Raji (cell line): ENCODE data around the gene MAML1.

Experiments used
- POLR2A ChIP-seq: IDR thresholded peaks from 2 replicates; pipeline ENCODE4 v1.6.1; 2011; ENCODE audit warnings: low read depth, low read length, control low read depth; ENCODE audit not compliant: insufficient read depth

The MAML1 gene, protein sequence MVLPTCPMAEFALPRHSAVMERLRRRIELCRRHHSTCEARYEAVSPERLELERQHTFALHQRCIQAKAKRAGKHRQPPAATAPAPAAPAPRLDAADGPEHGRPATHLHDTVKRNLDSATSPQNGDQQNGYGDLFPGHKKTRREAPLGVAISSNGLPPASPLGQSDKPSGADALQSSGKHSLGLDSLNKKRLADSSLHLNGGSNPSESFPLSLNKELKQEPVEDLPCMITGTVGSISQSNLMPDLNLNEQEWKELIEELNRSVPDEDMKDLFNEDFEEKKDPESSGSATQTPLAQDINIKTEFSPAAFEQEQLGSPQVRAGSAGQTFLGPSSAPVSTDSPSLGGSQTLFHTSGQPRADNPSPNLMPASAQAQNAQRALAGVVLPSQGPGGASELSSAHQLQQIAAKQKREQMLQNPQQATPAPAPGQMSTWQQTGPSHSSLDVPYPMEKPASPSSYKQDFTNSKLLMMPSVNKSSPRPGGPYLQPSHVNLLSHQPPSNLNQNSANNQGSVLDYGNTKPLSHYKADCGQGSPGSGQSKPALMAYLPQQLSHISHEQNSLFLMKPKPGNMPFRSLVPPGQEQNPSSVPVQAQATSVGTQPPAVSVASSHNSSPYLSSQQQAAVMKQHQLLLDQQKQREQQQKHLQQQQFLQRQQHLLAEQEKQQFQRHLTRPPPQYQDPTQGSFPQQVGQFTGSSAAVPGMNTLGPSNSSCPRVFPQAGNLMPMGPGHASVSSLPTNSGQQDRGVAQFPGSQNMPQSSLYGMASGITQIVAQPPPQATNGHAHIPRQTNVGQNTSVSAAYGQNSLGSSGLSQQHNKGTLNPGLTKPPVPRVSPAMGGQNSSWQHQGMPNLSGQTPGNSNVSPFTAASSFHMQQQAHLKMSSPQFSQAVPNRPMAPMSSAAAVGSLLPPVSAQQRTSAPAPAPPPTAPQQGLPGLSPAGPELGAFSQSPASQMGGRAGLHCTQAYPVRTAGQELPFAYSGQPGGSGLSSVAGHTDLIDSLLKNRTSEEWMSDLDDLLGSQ

DNA sequence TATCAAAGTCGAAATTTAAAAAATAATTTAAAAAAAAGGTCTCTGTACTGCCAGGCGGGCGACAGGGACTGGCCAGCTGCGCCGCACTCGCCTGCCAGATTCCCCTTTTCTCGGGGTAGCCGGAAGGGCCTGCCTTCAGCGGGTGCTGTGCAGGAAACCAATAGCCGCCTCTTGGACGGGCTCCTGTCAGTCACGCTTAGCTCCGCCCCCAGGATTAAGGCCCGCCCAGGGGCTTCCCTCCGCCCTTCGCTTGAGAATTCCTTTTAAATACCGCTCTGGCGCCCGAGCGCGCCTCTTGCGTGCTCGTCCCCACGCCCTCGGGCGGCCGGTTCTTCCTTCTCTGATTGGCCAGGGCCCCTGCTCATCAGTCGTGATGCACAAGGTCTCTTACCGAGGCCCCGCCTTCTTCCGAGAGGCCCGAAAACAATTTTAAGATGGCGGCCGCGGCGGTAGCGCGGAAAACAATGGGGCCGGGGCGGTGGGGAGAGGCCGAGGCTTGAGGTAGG, at the start of gene MAML1:
TSS of gene MAML1 (plus strand) at position 411 of the 506 bp plus-strand sequence. CDS start 291 bp downstream, outside the sequence.
- TF ChIP-seq POLR2A: peak; percentile 54

DNA sequence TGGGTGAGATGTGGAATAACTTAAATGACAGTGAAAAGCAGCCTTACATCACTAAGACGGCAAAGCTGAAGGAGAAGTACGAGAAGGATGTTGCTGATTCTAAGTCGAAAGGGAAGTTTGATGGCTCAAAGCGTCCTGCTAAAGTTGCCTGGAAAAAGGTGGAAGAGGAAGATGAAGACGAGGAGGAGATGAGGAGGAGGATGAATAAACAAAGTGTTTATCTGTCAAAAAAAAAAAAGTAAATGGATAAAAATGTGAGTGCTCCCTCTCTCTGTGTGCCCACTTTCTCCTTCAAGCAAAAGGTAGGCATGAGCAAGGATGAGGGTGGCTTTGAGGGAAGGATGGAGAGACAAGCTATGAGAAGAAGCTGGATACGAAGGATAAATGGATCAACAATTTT, 38.1 kb upstream of the MAML1 start:
- no peak for TF ChIP-seq POLR2A

- no peak for TF ChIP-seq POLR2A
Observed at GRCh38 chr5:179696603-179697002, 36.0 kb upstream of the MAML1 start.

DNA sequence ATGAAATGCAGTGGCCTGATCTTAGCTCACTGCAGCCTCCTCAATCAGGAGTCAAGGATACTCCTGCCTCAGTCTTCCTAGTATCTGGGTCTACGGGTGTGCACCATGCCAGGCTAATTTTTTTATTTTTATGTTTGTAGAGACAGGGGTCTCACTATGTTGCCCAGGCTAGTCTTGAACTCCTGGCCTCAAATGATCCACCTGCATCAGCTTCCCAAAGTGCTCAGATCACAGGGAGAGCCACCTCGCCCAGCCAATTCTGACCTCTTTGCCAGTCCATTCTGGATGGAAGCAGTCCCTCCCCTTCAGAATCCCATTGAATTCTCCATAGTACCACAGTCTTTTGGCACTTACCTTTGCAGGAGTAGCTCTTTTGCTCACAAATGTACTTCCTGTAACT, 35.5 kb upstream of the MAML1 start:
- TF ChIP-seq POLR2A: no peak

DNA sequence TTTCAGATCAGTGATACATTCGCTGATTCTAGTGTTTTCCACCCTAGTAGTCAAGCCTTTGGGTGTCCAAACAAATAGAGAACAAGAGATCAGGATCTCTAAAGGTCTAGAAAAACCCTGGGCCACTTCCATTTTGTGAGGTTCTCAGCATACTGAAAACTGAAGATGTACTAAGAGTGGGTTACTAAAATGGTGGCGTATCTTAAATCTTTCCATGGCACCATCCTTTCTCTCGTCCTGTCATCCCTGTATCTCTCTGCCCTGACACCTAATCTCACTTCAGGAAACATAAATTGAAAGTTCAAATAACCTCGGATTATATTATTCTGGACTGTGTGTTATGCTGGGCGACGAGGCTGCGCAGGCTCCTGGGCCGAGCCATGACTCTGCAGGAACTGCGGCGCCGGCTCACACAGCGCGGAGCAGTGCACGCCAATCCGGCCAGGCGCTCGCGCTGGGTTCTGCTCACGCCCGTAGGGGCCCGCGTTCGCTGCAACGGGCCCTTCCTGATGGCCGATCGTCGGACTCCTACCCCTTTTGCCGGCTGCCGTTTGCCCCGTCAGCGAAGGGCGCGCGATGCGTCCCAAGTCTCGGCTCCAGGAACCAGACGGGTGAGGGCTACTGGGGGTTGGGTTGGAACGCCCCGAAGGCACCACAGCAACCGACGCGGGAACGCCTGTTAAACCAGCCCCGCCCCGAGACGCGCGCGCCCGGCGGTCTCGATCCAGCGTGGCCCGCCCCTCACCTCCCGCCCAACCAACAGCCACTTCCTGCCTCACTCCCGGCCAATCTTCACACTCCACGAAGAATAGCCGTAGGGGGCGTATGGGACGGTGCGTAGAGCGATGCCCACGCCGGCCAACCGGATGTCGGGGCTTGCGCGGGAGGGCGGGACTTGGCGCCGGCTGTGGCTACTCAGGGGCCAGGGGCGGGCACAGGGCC, 34.4 kb upstream of the MAML1 start:
- TF ChIP-seq POLR2A: peak; percentile 84

- peak; percentile 66; the same call in 1 of the 2 replicates for TF ChIP-seq POLR2A
Observed at GRCh38 chr5:179698935-179699615, 33.5 kb upstream of the MAML1 start, which contains the start of gene CANX. TSS of gene CANX (plus strand) at chr5:179698967. CDS start at chr5:179705682, 6,715 bp downstream.

DNA sequence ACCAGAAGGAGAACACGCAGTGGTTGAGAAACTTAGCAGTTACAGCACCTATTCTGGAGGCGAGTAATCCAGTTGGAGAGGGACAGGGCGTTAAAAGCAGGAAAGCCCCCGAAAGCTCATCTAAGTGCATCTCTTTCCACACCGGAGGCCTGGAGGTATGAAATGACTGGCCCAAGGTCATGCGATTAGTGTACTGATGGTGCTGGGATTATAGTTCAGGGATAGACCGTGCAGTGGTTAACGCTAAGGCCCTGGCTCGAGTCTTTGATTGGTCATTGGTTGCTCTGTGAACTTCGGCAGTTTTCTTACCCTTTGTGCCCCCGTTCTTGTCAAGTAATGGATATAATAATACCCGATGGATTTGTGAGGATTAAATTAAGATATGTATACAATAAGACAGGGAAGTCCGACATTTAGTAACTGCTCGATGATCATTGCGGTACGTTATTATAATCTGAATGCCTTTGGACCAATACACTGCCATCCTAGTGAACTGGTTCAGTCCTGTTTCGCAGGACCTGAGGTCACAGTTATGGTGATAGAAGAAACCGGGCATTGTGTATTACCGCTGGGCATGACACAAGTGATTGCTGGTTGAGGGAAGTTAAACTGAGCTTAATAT, 32.9 kb upstream of the MAML1 start:
- TF ChIP-seq POLR2A: no peak

DNA sequence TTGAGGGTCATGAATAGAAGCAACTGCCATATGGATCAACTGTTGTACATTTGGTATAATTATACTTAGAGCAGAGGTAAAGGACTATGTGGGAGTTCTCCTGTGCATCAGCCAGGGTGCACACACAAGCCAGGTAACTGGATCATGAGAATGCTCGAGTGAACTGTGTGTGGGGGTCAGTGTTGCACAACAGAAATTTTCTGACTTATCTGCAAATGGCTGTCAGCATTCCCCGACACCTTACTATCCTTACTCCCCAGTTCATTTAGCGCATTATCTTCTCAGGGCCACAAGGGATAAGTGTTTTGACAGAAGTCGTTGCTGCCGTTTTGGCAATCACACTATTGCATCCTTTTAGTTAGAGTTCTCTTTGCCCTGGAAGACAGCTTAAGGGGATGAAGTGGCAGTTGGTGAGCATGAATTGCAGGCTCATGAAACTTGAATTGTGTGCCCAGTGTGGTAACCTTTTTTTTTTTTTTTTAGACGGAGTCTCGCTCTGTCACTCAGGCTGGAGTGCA, 32.2 kb upstream of the MAML1 start:
- no peak for TF ChIP-seq POLR2A

DNA sequence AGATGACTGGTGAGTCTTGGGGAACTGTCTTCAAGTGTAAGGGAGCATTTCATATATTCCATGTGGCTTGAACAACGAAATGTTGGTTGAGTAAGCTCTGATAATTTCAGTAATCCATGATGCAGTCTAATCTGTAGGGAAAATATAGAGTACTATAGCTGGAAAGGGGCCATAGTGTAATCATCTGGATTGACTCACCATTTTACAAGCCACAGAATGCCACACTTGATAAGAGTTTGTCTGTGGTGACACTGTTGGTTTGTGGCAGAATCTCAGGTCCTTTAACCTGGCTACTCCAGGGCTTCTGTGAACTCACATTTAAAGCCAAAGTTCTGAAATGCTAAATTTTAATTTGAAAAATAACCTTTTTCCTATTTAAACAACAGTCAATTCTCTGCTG, 16.3 kb upstream of the MAML1 start:
- no peak for TF ChIP-seq POLR2A

DNA sequence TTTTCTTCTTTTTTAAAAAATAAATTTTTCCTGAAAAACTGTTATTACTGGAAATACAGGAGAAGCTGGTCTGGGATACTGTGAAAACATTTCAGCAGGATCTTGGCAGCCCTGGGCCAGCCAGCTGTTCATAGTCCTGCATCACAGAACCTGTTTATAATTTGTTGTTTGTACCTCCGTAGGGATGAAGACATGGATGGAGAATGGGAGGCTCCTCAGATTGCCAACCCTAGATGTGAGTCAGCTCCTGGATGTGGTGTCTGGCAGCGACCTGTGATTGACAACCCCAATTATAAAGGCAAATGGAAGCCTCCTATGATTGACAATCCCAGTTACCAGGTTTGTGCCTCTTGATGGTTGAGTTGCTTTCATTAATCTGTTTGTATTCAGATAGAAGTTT, 12.4 kb upstream of the MAML1 start:
- no peak for TF ChIP-seq POLR2A

GRCh38 chr5:179724163-179724562, 8.5 kb upstream of the MAML1 start:
- no peak for TF ChIP-seq POLR2A

GRCh38 chr5:179727106-179727505, 5.5 kb upstream of the MAML1 start:
- no peak for TF ChIP-seq POLR2A

- no peak for TF ChIP-seq POLR2A
Observed at GRCh38 chr5:179729303-179729702, 3.3 kb upstream of the MAML1 start.

- TF ChIP-seq POLR2A: no peak
Observed at GRCh38 chr5:179729727-179730126, 2.9 kb upstream of the MAML1 start.

DNA sequence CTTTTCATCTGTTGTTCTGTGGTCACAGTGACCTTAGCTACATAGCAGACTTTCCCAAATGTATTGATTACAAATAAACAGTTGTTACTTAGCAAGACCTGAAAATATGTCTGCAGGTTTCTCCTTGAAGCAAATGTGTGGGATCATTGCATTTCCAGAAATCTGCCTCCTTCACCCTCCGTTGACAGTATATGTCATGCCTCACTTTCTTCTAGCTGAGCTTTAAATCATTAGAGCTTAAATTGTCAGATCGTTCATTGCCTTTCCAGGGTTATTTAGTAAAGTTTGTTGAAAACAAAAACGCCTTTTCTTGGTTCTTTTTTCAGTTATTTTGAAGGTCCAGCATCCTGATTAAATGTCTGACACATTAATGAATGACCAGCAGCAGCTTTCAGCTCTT, 2.3 kb upstream of the MAML1 start:
- no peak for TF ChIP-seq POLR2A
